Measurements from ENCODE around the gene ZNF416.

ZNF416 gene

GRCh38 chr19:57578487-57579205, at the start of gene ZNF416:
Gene ZNF416 (minus strand): TSS chr19:57578911. CDS start chr19:57578704, 207 bp downstream.
- peaks cover 46 to 76% of the 10 kb centered on the region in 2 donors for H3K9me3 Mint-ChIP-seq
- H3K27me3 Mint-ChIP-seq: no peaks in the 10 kb centered on the region
- H3K4me3 Mint-ChIP-seq: peak within 1 kb of the TSS; percentile 81 to 86
- H3K4me1 Mint-ChIP-seq: peaks cover 21% of the 10 kb centered on the region
- peak; percentile 93 to 97 for DNase-seq
- ATAC-seq: peak; percentile 98
- peak within 1 kb of the TSS; percentile 82 to 83 for H3K27ac Mint-ChIP-seq

DNA sequence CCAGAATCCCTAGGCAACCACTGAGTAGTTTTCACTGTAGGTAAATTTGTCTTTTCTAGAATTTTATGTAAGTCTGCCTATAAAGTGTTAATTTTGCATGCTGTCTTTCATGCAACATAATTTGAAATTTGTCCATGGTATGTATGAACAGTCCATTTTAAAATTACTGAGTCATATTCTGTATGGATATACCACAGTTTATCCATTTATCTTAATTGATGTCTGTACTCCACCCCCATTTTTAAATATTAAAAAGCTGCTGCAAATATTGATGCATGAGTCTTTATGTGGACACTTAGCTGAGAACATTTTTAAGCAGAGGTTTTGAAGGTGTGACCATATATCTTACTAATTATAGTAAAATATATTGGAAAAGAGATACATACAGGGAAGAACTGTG, 44.4 kb upstream of the ZNF416 start:
- H3K4me1 Mint-ChIP-seq: no peaks in the 10 kb centered on the region

GRCh38 chr19:57620673-57621348, 42.1 kb upstream of the ZNF416 start:
- peaks cover 11% of the 10 kb centered on the region for H3K4me1 Mint-ChIP-seq
- DNase-seq: no peak
- ATAC-seq: no peak
- no peak overlapping the region for H3K4me3 Mint-ChIP-seq
- no peak overlapping the region for H3K27ac Mint-ChIP-seq
- H3K9me3 Mint-ChIP-seq: peaks cover 68 to 78% of the 10 kb centered on the region in 2 donors
- H3K27me3 Mint-ChIP-seq: no peaks in the 10 kb centered on the region

More for the DNA sequence above, 44.4 kb upstream of the ZNF416 start:
- Mint-ChIP-seq H3K4me3 (no peak overlapping the region), H3K9me3 (peaks cover 53 to 70% of the 10 kb centered on the region in 2 donors), H3K27ac (no peak overlapping the region), H3K27me3 (no peaks in the 10 kb centered on the region)
- ATAC-seq (no peak), DNase-seq (no peak)

DNA sequence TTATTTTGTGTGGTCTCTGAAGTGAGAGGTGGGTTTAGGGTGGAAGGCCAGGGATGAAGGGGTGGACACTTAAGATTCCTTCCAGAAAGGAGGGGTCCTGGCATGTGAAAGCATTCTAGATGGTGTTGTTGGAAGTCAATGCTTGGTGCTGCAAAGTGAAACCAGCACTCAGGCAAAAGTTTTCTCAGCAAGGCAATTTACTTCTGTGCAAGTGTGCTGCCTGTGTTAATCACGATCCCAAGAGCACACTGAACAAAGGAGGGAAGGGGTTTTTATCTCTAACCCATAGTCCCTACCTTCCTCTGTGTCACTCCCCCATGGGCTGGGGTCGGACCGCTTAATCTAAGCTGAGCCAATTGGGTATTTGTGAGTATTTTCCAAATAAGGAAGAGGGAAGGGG, 36.6 kb upstream of the ZNF416 start:
- peak overlapping the region in 1 of 2 donors; percentile 21 for H3K27ac Mint-ChIP-seq
- no peak for ATAC-seq
- peaks cover 74 to 81% of the 10 kb centered on the region in 2 donors for H3K9me3 Mint-ChIP-seq
- H3K4me1 Mint-ChIP-seq: peaks cover 27% of the 10 kb centered on the region
- H3K4me3 Mint-ChIP-seq: peak overlapping the region; percentile 83 to 97
- no peak for DNase-seq
- no peaks in the 10 kb centered on the region for H3K27me3 Mint-ChIP-seq

GRCh38 chr19:57613941-57614743, 35.4 kb upstream of the ZNF416 start, which contains the start of gene ZNF134:
Gene ZNF134 (plus strand): TSS chr19:57614242. CDS start chr19:57619469, 5,227 bp downstream.
- ATAC-seq (peak; percentile 100), DNase-seq (peak; percentile 87 to 91)
- peaks cover 68 to 69% of the 10 kb centered on the region in 2 donors for H3K9me3 Mint-ChIP-seq
- no peaks in the 10 kb centered on the region for H3K27me3 Mint-ChIP-seq
- H3K4me3 Mint-ChIP-seq: peak within 1 kb of the TSS; percentile 83 to 97
- H3K27ac Mint-ChIP-seq: peak within 1 kb of the TSS; percentile 87 to 90
- peaks cover 27% of the 10 kb centered on the region for H3K4me1 Mint-ChIP-seq

- no peak overlapping the region for H3K4me3 Mint-ChIP-seq
- no peak overlapping the region for H3K27ac Mint-ChIP-seq
- no peak for ATAC-seq
- no peak for DNase-seq
- no peaks in the 10 kb centered on the region for H3K27me3 Mint-ChIP-seq
- peaks cover 18% of the 10 kb centered on the region for H3K4me1 Mint-ChIP-seq
- H3K9me3 Mint-ChIP-seq: peaks cover 45 to 55% of the 10 kb centered on the region in 2 donors
Measured at GRCh38 chr19:57611113-57611512, 32.4 kb upstream of the ZNF416 start.

GRCh38 chr19:57606931-57607330, 28.2 kb upstream of the ZNF416 start:
- no peak for DNase-seq
- ATAC-seq: no peak
- H3K9me3 Mint-ChIP-seq: peaks cover 43 to 59% of the 10 kb centered on the region in 2 donors
- H3K27ac Mint-ChIP-seq: no peak overlapping the region
- H3K4me3 Mint-ChIP-seq: no peak overlapping the region
- no peaks in the 10 kb centered on the region for H3K4me1 Mint-ChIP-seq
- no peaks in the 10 kb centered on the region for H3K27me3 Mint-ChIP-seq

DNA sequence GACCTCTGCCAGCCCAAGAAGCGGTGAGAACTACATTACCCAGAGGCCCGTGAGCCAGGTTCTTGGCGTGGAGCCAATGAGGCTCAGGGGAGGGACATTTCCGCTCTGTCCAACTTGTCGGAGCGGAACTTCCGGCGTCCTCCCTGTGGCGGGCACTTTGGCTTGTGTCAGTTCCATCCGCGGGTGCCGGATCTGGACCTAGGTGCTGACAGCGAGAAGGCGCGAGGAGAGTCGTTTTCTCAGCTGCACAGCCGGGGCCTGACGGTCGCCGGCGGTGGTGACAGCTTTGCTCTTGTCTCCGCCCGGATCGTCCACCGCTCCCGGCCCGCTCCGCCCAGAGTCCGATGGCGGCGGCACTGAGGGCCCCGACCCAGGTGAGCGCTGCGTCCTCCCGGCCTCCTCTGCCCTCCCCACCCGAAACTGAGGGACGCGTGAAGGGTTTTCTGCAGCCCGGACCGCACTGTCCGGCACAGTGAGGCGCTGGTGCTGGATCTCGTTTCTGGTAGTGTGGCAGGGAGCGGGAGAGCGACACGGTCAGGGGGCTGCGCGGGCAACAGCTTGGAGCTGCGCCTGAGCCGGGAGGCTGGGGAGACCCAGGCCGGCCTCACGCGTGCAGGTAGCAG, 21.2 kb upstream of the ZNF416 start, which contains the start of gene ZNF530:
ZNF530 (plus strand) TSS at position 125 of the 623 bp plus-strand sequence. CDS start 4,461 bp downstream, outside the sequence.
- DNase-seq (peak; percentile 84 to 89), ATAC-seq (peak; percentile 99)
- peaks cover 24% of the 10 kb centered on the region for H3K4me1 Mint-ChIP-seq
- peaks cover 47 to 73% of the 10 kb centered on the region in 2 donors for H3K9me3 Mint-ChIP-seq
- peak within 1 kb of the TSS; percentile 86 to 91 for H3K4me3 Mint-ChIP-seq
- peak within 1 kb of the TSS; percentile 75 to 93 for H3K27ac Mint-ChIP-seq
- no peaks in the 10 kb centered on the region for H3K27me3 Mint-ChIP-seq

GRCh38 chr19:57599377-57599760, 20.7 kb upstream of the ZNF416 start:
- Mint-ChIP-seq H3K4me1 (peaks cover 24% of the 10 kb centered on the region), H3K4me3 (peak overlapping the region; percentile 86 to 91), H3K9me3 (peaks cover 42 to 68% of the 10 kb centered on the region in 2 donors), H3K27ac (peak overlapping the region; percentile 75 to 93), H3K27me3 (no peaks in the 10 kb centered on the region)
- ATAC-seq: peak; percentile 52
- DNase-seq: no peak

GRCh38 chr19:57587529-57587928, 8.8 kb upstream of the ZNF416 start:
- ATAC-seq: no peak
- no peaks in the 10 kb centered on the region for H3K27me3 Mint-ChIP-seq
- no peak overlapping the region for H3K4me3 Mint-ChIP-seq

GRCh38 chr19:57583521-57584416, 5.1 kb upstream of the ZNF416 start, which contains the start of gene ZIK1:
Gene ZIK1 (plus strand): TSS chr19:57584145. CDS start chr19:57584357, 212 bp downstream.
- peaks cover 45 to 82% of the 10 kb centered on the region in 2 donors for H3K9me3 Mint-ChIP-seq
- H3K4me1 Mint-ChIP-seq: peaks cover 23% of the 10 kb centered on the region
- peak within 1 kb of the TSS; percentile 85 to 96 for H3K27ac Mint-ChIP-seq
- peak; percentile 86 to 89 for DNase-seq
- H3K27me3 Mint-ChIP-seq: no peaks in the 10 kb centered on the region
- peak; percentile 94 for ATAC-seq
- H3K4me3 Mint-ChIP-seq: peak within 1 kb of the TSS; percentile 86 to 93

More at GRCh38 chr19:57587529-57587928, 8.8 kb upstream of the ZNF416 start:
- Mint-ChIP-seq H3K27ac (no peak overlapping the region), H3K9me3 (peaks cover 56 to 83% of the 10 kb centered on the region in 2 donors), H3K4me1 (peaks cover 19% of the 10 kb centered on the region)
- no peak for DNase-seq

DNA sequence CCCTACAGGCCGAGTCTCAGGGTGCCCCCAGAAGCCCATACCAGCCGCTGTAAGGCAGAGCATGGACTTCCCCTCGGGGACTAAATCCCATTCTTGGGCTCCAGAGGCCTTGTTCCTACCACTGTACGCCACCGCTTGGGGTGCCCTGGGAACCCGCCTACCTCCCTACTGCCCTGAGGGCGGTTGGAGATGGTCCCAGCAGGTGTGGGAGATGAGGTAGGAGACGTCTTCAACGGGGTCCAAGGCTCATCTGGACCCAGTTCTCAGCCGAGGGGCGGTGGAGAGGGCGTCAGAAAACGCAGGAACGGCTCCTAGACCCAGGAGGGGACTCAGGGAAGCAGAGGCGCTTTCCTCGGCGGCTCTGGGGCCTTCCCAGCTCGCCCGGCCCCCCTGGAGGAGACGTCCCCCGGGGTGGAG, 4.4 kb upstream of the ZNF416 start:
- peak overlapping the region in 1 of 2 donors; percentile 96 for H3K27ac Mint-ChIP-seq
- ATAC-seq (no peak), DNase-seq (no peak)
- H3K9me3 Mint-ChIP-seq: peaks cover 41 to 75% of the 10 kb centered on the region in 2 donors
- H3K27me3 Mint-ChIP-seq: no peaks in the 10 kb centered on the region
- peaks cover 26% of the 10 kb centered on the region for H3K4me1 Mint-ChIP-seq
- H3K4me3 Mint-ChIP-seq: peak overlapping the region; percentile 16 to 93

GRCh38 chr19:57576661-57577060, 2.0 kb downstream of the ZNF416 start:
- Mint-ChIP-seq H3K4me3 (no peak overlapping the region), H3K27ac (no peak overlapping the region), H3K4me1 (peaks cover 17% of the 10 kb centered on the region), H3K9me3 (peaks cover 46 to 74% of the 10 kb centered on the region in 2 donors), H3K27me3 (no peaks in the 10 kb centered on the region)
- DNase-seq (no peak), ATAC-seq (no peak)

All from stimulated activated naive CD8-positive, alpha-beta T cell treated with anti-CD3 and anti-CD28 coated beads, Interleukin-15, amount 100 ng/mL, for 72 hours (primary cell).